Breast epithelium (tissue), 3 donors: ENCODE results near the gene TBCK.

Source experiments
- POLR2A ChIP-seq: fragments of 450-650 bp; IDR thresholded peaks from one replicate; pipeline ENCODE4 v1.6.1; 2016; ENCODE audit warnings: antibody characterized with exemption, mild to moderate bottlenecking, moderate library complexity
- POLR2AphosphoS5 ChIP-seq, 3 donors: sonication (generic); formaldehyde crosslinking; IDR thresholded peaks; one replicate each; pipeline ENCODE4 v1.6.1; 2017; ENCODE audit warnings: antibody characterized with exemption in 3 of 3
- TF ChIP-seq, protein P1 (sequence below), 3 donors: fragments of 450-650 bp; IDR thresholded peaks; one replicate each; pipeline ENCODE4 v1.5.1; 2016 to 2017; ENCODE audit warnings: antibody characterized with exemption in 3 of 3, mild to moderate bottlenecking in 3 of 3, moderate library complexity in 3 of 3

GRCh38 chr4:106333186-106333585, 17.2 kb upstream of the TBCK start:
- TF ChIP-seq, protein P1, sequence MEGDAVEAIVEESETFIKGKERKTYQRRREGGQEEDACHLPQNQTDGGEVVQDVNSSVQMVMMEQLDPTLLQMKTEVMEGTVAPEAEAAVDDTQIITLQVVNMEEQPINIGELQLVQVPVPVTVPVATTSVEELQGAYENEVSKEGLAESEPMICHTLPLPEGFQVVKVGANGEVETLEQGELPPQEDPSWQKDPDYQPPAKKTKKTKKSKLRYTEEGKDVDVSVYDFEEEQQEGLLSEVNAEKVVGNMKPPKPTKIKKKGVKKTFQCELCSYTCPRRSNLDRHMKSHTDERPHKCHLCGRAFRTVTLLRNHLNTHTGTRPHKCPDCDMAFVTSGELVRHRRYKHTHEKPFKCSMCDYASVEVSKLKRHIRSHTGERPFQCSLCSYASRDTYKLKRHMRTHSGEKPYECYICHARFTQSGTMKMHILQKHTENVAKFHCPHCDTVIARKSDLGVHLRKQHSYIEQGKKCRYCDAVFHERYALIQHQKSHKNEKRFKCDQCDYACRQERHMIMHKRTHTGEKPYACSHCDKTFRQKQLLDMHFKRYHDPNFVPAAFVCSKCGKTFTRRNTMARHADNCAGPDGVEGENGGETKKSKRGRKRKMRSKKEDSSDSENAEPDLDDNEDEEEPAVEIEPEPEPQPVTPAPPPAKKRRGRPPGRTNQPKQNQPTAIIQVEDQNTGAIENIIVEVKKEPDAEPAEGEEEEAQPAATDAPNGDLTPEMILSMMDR (IDR thresholded peaks at IDR 0.05), result no peak
- TF ChIP-seq POLR2A, result no peak
- TF ChIP-seq POLR2AphosphoS5 (IDR thresholded peaks at IDR 0.05), result no peak
